HepG2 (cell line): ENCODE results near the gene KSR1. TPM values are rescaled to one million over a fixed set of nuclear protein-coding genes. Genes with fewer than 3 reads are reported as not detected.

Experiments used
- ATAC-seq: fragments of 200-7000 bp; cut with Tn5 transposase; 3 replicates; pipeline ENCODE4 v1.9.1; 2020; ENCODE audit warnings: mild to moderate bottlenecking, moderate library complexity
- BruUV-seq: library from RNA; stranded (reverse); fragments of 400-500 nt; replicated peaks from 2 replicates; lab custom pipeline; 2021; lab: Mats Ljungman, UMichigan
- CTCF ChIA-PET: fragments of 300-600 bp; formaldehyde crosslinking; extraction: SDS; loops from one replicate; lab custom pipeline; 2021; ENCODE audit warnings: low total read pairs, inconsistent platforms, low intra/inter-chr PET ratio; lab: Yijun Ruan, JAX
- POLR2A ChIA-PET: fragments of 350-600 bp; sonication (Branson Sonifier 250); formaldehyde crosslinking; loops from one replicate; lab custom pipeline; 2020; ENCODE audit warnings: antibody characterized with exemption, inconsistent platforms; lab: Yijun Ruan, JAX
- DNase-seq: peaks from one replicate; pipeline ENCODE4 v3.0.0-alpha.2; 2015; ENCODE audit warnings: low spot score
- FAIRE-seq: peaks from 3 replicates; lab custom pipeline; 2011; peaks lifted over from hg19 to GRCh38; lab: Jason Lieb, UNC
- H2AFZ ChIP-seq: one replicate; pipeline ENCODE4 v1.6.1; 2011; ENCODE audit warnings: low read length, inconsistent platforms
- H3K27ac ChIP-seq: fragments of 300-600 bp; 3 replicates; pipeline ENCODE4 v1.8.0; 2011; ENCODE audit warnings: mixed run types, mild to moderate bottlenecking, mixed read lengths, low read length, inconsistent platforms; ENCODE audit not compliant: insufficient read depth; ENCODE audit errors: extremely low read length
- H3K27me3 ChIP-seq, 2 experiments: fragments of 200-600 bp in 1 of 2; 2 replicates in 1 of 2; 3 replicates in 1 of 2; pipeline versions ENCODE4 v1.6.0 to v1.8.0; 2011; ENCODE audit warnings: low read length in 2 of 2, mild to moderate bottlenecking in 2 of 2, moderate library complexity in 2 of 2, inconsistent platforms in 1 of 2; ENCODE audit not compliant: insufficient read depth in 2 of 2, control insufficient read depth in 1 of 2
- H3K36me3 ChIP-seq, 2 experiments: fragments of 200-600 bp in 1 of 2; replicated peaks in 1 of 2; 2 replicates in 1 of 2; 3 replicates in 1 of 2; pipeline versions ENCODE4 v1.5.1 to v1.8.0; 2011; ENCODE audit warnings: low read length in 2 of 2, inconsistent platforms in 1 of 2; ENCODE audit not compliant: insufficient read depth in 2 of 2, control insufficient read depth in 1 of 2
- H3K4me1 ChIP-seq: 2 replicates; pipeline ENCODE4 v1.5.1; 2012; ENCODE audit warnings: low read length, inconsistent platforms; ENCODE audit not compliant: insufficient read depth
- H3K4me2 ChIP-seq: 2 replicates; pipeline ENCODE4 v1.6.0; 2011; ENCODE audit warnings: low read depth, low read length, inconsistent platforms
- H3K4me3 ChIP-seq, 3 experiments: fragments of 200-600 bp in 1 of 3; sonication (generic), shearing (Covaris generic) in 1 of 3; replicated peaks in 1 of 3; 2 replicates each; pipeline ENCODE4 v1.5.1; 2011 to 2016; ENCODE audit warnings: low read length in 3 of 3, inconsistent platforms in 2 of 3, low read depth in 2 of 3, mild to moderate bottlenecking in 2 of 3, control low read depth in 1 of 3, mixed read lengths in 1 of 3; ENCODE audit not compliant: insufficient read depth in 1 of 3
- H3K79me2 ChIP-seq: one replicate; pipeline ENCODE4 v1.6.1; 2011; ENCODE audit warnings: low read length, inconsistent platforms; ENCODE audit not compliant: insufficient read depth
- H3K9ac ChIP-seq: 2 replicates; pipeline ENCODE4 v1.6.0; 2011; ENCODE audit warnings: mild to moderate bottlenecking, low read depth, low read length, inconsistent platforms; ENCODE audit not compliant: insufficient read depth
- H3K9me3 ChIP-seq: 2 replicates; pipeline ENCODE4 v1.5.1; 2012; ENCODE audit warnings: mild to moderate bottlenecking, low read length
- H4K20me1 ChIP-seq: 2 replicates; pipeline ENCODE4 v1.6.0; 2011; ENCODE audit warnings: inconsistent platforms, mild to moderate bottlenecking, low read length, moderate library complexity; ENCODE audit not compliant: insufficient read depth
- ATF7-NPFF ChIP-seq: sonication (generic); formaldehyde crosslinking; IDR thresholded peaks from 2 replicates; pipeline ENCODE4 v1.8.1; 2023; ENCODE audit warnings: mild to moderate bottlenecking, low read depth, missing genetic modification reagents, moderate library complexity
- CSRNP1 ChIP-seq: sonication (generic); formaldehyde crosslinking; IDR thresholded peaks from 2 replicates; pipeline ENCODE4 v1.8.1; 2023; ENCODE audit warnings: mild to moderate bottlenecking, missing genetic modification reagents
- FOXO4 ChIP-seq: sonication (generic); formaldehyde crosslinking; conservative IDR thresholded peaks from 2 replicates; pipeline ENCODE4 v1.8.1; 2023; ENCODE audit warnings: missing genetic modification reagents
- REL ChIP-seq: sonication (generic); formaldehyde crosslinking; conservative IDR thresholded peaks from 2 replicates; pipeline ENCODE4 v1.8.0; 2022; ENCODE audit warnings: mild to moderate bottlenecking, missing genetic modification reagents, moderate library complexity
- RORA ChIP-seq: sonication (generic); formaldehyde crosslinking; IDR thresholded peaks from 2 replicates; pipeline ENCODE4 v1.5.0; 2020; ENCODE audit warnings: mild to moderate bottlenecking, missing genetic modification reagents, moderate library complexity
- ZBTB33 ChIP-seq: sonication (generic); formaldehyde crosslinking; IDR thresholded peaks from 2 replicates; pipeline ENCODE4 v1.4.0; 2020; ENCODE audit warnings: missing genetic modification reagents
- ZNF605 ChIP-seq: sonication (generic); formaldehyde crosslinking; IDR thresholded peaks from 2 replicates; pipeline ENCODE4 v1.8.0; 2022; ENCODE audit warnings: mild to moderate bottlenecking, missing genetic modification reagents
- ZNF800 ChIP-seq: sonication (generic); formaldehyde crosslinking; IDR thresholded peaks from 2 replicates; pipeline ENCODE4 v1.4.0; 2020; ENCODE audit warnings: missing genetic modification reagents
- WGBS: methylation state at CpG from one replicate; pipeline ENCODE4 v1.1.6; 2017; ENCODE audit warnings: low lambda C conversion rate; 5-methylcytosine and 5-hydroxymethylcytosine counted together
- in situ Hi-C: cut with HindIII; loops from 2 replicates; pipeline ENCODE4 v1.10.0; 2017; ENCODE audit warnings: low pct_unique_long_range_greater_than_20kb; ENCODE audit not compliant: extremely low pct_ligation_motif_present
- intact Hi-C: fragments of 100-400 bp; cut with micrococcal nuclease; formaldehyde crosslinking; loops from one replicate; pipeline ENCODE4 v1.10.0; 2022; ENCODE audit not compliant: unreplicated experiment
- polyA plus RNA-seq, 8 experiments: library from polyadenylated mRNA; depleted of rRNA in 3 of 8; stranded (reverse) in 7 of 8; unstranded in 1 of 8; fragments of >200 nt; fragmentation: Illumina TruSeq in 4 of 8; extraction: Trizol in 4 of 8; gene quantifications; 2 replicates each; pipeline versions ENCODE4 v1.2.1 to v1.2.3, GENCODE V29; 2011 to 2016; ENCODE audit warnings: low read depth in 4 of 8, missing spikeins in 1 of 8, mixed read lengths in 1 of 8; ENCODE audit not compliant: insufficient read depth in 1 of 8
- total RNA-seq, 5 experiments: library from RNA; depleted of rRNA; stranded (reverse); fragments of >200 nt; fragmentation: Illumina TruSeq; extraction: Trizol; gene quantifications; 2 replicates each; pipeline ENCODE4 v1.2.3, GENCODE V29; 2016; ENCODE audit warnings: low read depth in 1 of 5

The KSR1 gene
- total and polyA plus RNA-seq, 2 of the 13 experiments (the other 11 are each of a cell fraction or from before 2014, with no cell fraction given): 10.1 to 16.6 TPM

GRCh38 chr17:27455236-27455913, 873 bp upstream of the KSR1 start:
- Histone ChIP-seq H3K4me3 (peak overlapping the region; percentile 83 to 87 (median 84)), H3K9ac (peak overlapping the region; percentile 14; the same call in 1 of the 2 replicates), H3K27ac (no peak overlapping the region), H3K36me3 (no peaks in the 10 kb centered on the region), H3K79me2 (peaks cover 30% of the 10 kb centered on the region), H3K4me2 (peak overlapping the region; percentile 88), H3K4me1 (peaks cover 33% of the 10 kb centered on the region), H4K20me1 (no peaks in the 10 kb centered on the region), H3K27me3 (peaks cover 2 to 22% of the 10 kb centered on the region in 2 experiments; a peak in 3 of 5 replicates), H3K9me3 (no peaks in the 10 kb centered on the region), H2AFZ (peak overlapping the region; percentile 67)
- DNase-seq: no peak
- FAIRE-seq: no peak
- TF ChIP-seq FOXO4 (CRISPR knock-in tag) (0 out of 2 replicates have a peak, but pooled peaks have one; percentile 69), ZBTB33 (no peak), RORA (no peak), ZNF605 (CRISPR knock-in tag) (peak; percentile 53; the same call in 1 of the 2 replicates), ZNF800 (0 out of 2 replicates have a peak, but pooled peaks have one; percentile 20), ATF7-NPFF (CRISPR knock-in tag) (0 out of 2 replicates have a peak, but pooled peaks have one; percentile 4), CSRNP1 (CRISPR knock-in tag) (0 out of 2 replicates have a peak, but pooled peaks have one; percentile 10), REL (CRISPR knock-in tag) (0 out of 2 replicates have a peak, but pooled peaks have one; percentile 43)
- BruUV-seq: no TSS peak
- WGBS: 0% methylated on average over 4 of the region's 12 CpGs
- POLR2A ChIA-PET: interaction anchor here (1.2 to 1.4 kb wide), 5 partner anchors 10 to 161 kb away, joined by 3 to 4 read pairs (median 3); no protein-coding TSS in a partner anchor
- peak; percentile 2; the same call in 1 of the 3 replicates for ATAC-seq
- CTCF ChIA-PET: interaction anchor here (1.5 to 2.9 kb wide), 2 partner anchors 144 to 146 kb away, joined by 5 to 15 read pairs; no protein-coding TSS in a partner anchor
- intact Hi-C loops: loop anchor here (5.0 kb wide), 2 partner anchors 103 to 218 kb away; no protein-coding TSS in a partner anchor
- in situ Hi-C loops: loop anchor here (5.0 to 10.0 kb wide), 2 partner anchors 37 to 221 kb away; no protein-coding TSS in a partner anchor
